Endodermal cell (in vitro differentiated cells): ENCODE data around the gene PACSIN1. TPM values are rescaled to one million over a fixed set of nuclear protein-coding genes. Genes with fewer than 3 reads are reported as not detected.

ENCODE experiments used
- DNase-seq: peaks from one replicate; pipeline ENCODE4 v3.0.0-alpha.2; 2017
- H3K27ac ChIP-seq: 2 replicates; pipeline ENCODE4 v1.5.1; 2013; ENCODE audit warnings: mild to moderate bottlenecking, low read depth, low read length, moderate library complexity
- H3K27me3 ChIP-seq: 2 replicates; pipeline ENCODE4 v1.6.1; 2013; ENCODE audit warnings: mild to moderate bottlenecking, low read length, moderate library complexity; ENCODE audit not compliant: insufficient read depth, control insufficient read depth, poor library complexity, severe bottlenecking
- H3K36me3 ChIP-seq: 2 replicates; pipeline ENCODE4 v1.7.0; 2013; ENCODE audit warnings: mild to moderate bottlenecking, low read length, moderate library complexity; ENCODE audit not compliant: control insufficient read depth, insufficient read depth
- H3K4me1 ChIP-seq: one replicate; pipeline ENCODE4 v1.7.0; 2013; ENCODE audit warnings: low read length; ENCODE audit not compliant: control insufficient read depth, insufficient read depth
- H3K4me3 ChIP-seq: 2 replicates; pipeline ENCODE4 v1.5.1; 2013; ENCODE audit warnings: mild to moderate bottlenecking, low read length, moderate library complexity
- H3K9ac ChIP-seq: 2 replicates; pipeline ENCODE4 v1.6.1; 2013; ENCODE audit warnings: mild to moderate bottlenecking, low read length, moderate library complexity; ENCODE audit not compliant: poor library complexity, severe bottlenecking; ENCODE audit errors: extremely low read depth
- H3K9me3 ChIP-seq: 2 replicates; pipeline ENCODE4 v1.6.1; 2013; ENCODE audit warnings: mild to moderate bottlenecking, low read length, moderate library complexity; ENCODE audit not compliant: control insufficient read depth
- H3K27ac Mint-ChIP-seq: 2 replicates; pipeline ENCODE4 v1.8.0; 2020; ENCODE audit warnings: mixed read lengths
- H3K27me3 Mint-ChIP-seq: 2 replicates; pipeline ENCODE4 v1.8.0; 2021; ENCODE audit warnings: mild to moderate bottlenecking, mixed read lengths; ENCODE audit not compliant: insufficient read depth
- H3K36me3 Mint-ChIP-seq: 2 replicates; pipeline ENCODE4 v1.8.0; 2020; ENCODE audit warnings: low read depth, mixed read lengths
- H3K4me1 Mint-ChIP-seq: 2 replicates; pipeline ENCODE4 v1.8.0; 2020; ENCODE audit warnings: mixed read lengths
- H3K4me3 Mint-ChIP-seq: 2 replicates; pipeline ENCODE4 v1.8.0; 2020; ENCODE audit warnings: mild to moderate bottlenecking, moderate library complexity, mixed read lengths
- H3K9me3 Mint-ChIP-seq: 2 replicates; pipeline ENCODE4 v1.8.0; 2020; ENCODE audit warnings: mild to moderate bottlenecking, mixed read lengths
- CTCF ChIP-seq: fragments of 200-600 bp; sonication (generic); conservative IDR thresholded peaks from 2 replicates; pipeline ENCODE4 v1.5.0; 2021; ENCODE audit warnings: antibody characterized with exemption, mild to moderate bottlenecking
- WGBS, 2 experiments: methylation state at CpG; one replicate each; pipeline versions ENCODE4 v1.1.5 to v1.1.7; 2013; ENCODE audit warnings: missing lambda C conversion rate in 2 of 2, mixed read lengths in 1 of 2; ENCODE audit not compliant: insufficient coverage in 1 of 2, insufficient read length in 1 of 2; 5-methylcytosine and 5-hydroxymethylcytosine counted together
- total RNA-seq, 2 donors: library from RNA; stranded (reverse); fragmentation: NEBNext Ultra II Directional in 1 of 2; extraction: Animal tissue kit (Norgen Biotek cat#: 25700) in 1 of 2; gene quantifications; 2 replicates in 1 of 2; 3 replicates in 1 of 2; pipeline ENCODE4 v1.2.1, GENCODE V29; 2021

Gene PACSIN1
- total RNA-seq, 2 donors from 2014 or later: 7.2 to 7.3 TPM

GRCh38 chr6:34473967-34474366 is 8.1 kb downstream of the PACSIN1 start:
- TF ChIP-seq CTCF: no peak
- H3K4me1 ChIP-seq: no peaks in the 10 kb centered on the region
- H3K9me3 Mint-ChIP-seq: peaks cover 15% of the 10 kb centered on the region
- no peaks in the 10 kb centered on the region for H3K27me3 ChIP-seq
- no peak overlapping the region for H3K9ac ChIP-seq
- no peaks in the 10 kb centered on the region for H3K4me1 Mint-ChIP-seq
- no peaks in the 10 kb centered on the region for H3K27me3 Mint-ChIP-seq
- H3K27ac Mint-ChIP-seq: no peak overlapping the region
- no peak overlapping the region for H3K4me3 Mint-ChIP-seq
- H3K36me3 Mint-ChIP-seq: peaks cover 2% of the 10 kb centered on the region
- H3K4me3 ChIP-seq: no peak overlapping the region
- no peak for DNase-seq
- no peak overlapping the region for H3K27ac ChIP-seq
- WGBS, 2 experiments: no CpG with 5 or more reads among the region's 1 CpG
- no peaks in the 10 kb centered on the region for H3K36me3 ChIP-seq
- H3K9me3 ChIP-seq: peaks cover 14% of the 10 kb centered on the region

- Mint-ChIP-seq H3K27ac (no peak overlapping the region), H3K36me3 (peaks cover 2% of the 10 kb centered on the region), H3K27me3 (no peaks in the 10 kb centered on the region), H3K9me3 (peaks cover 15% of the 10 kb centered on the region), H3K4me3 (no peak overlapping the region), H3K4me1 (no peaks in the 10 kb centered on the region)
- Histone ChIP-seq H3K9me3 (peaks cover 14% of the 10 kb centered on the region), H3K27me3 (no peaks in the 10 kb centered on the region), H3K4me1 (no peaks in the 10 kb centered on the region), H3K27ac (no peak overlapping the region), H3K9ac (no peak overlapping the region), H3K4me3 (no peak overlapping the region), H3K36me3 (no peaks in the 10 kb centered on the region)
- no peak for DNase-seq
- WGBS, 2 experiments: 91 to 100% methylated on average over 1 to 2 of the region's 2 CpGs
- no peak for TF ChIP-seq CTCF
Observed at GRCh38 chr6:34474754-34475153, 8.9 kb downstream of the PACSIN1 start.

- no peaks in the 10 kb centered on the region for H3K27me3 ChIP-seq
- H3K4me1 ChIP-seq: no peaks in the 10 kb centered on the region
- H3K27me3 Mint-ChIP-seq: no peaks in the 10 kb centered on the region
- peak overlapping the region; percentile 22 for H3K27ac ChIP-seq
- WGBS, 2 experiments: 64 to 84% methylated on average over 5 of the region's 5 CpGs
- peaks cover 2% of the 10 kb centered on the region for H3K36me3 Mint-ChIP-seq
- no peaks in the 10 kb centered on the region for H3K36me3 ChIP-seq
- TF ChIP-seq CTCF: no peak
- no peaks in the 10 kb centered on the region for H3K4me1 Mint-ChIP-seq
- no peak for DNase-seq
- no peak overlapping the region for H3K4me3 Mint-ChIP-seq
- no peak overlapping the region for H3K9ac ChIP-seq
- no peak overlapping the region for H3K4me3 ChIP-seq
- peaks cover 15% of the 10 kb centered on the region for H3K9me3 Mint-ChIP-seq
- no peak overlapping the region for H3K27ac Mint-ChIP-seq
- H3K9me3 ChIP-seq: peaks cover 14% of the 10 kb centered on the region
Observed at GRCh38 chr6:34475238-34475682, 9.4 kb downstream of the PACSIN1 start.
